Fibroblast of pulmonary artery (primary cell): Measurements from ENCODE around the gene C4orf33.
"Not testable (repeated sequence)": the region's sequence is repeated elsewhere in the genome, so short reads cannot be mapped to it uniquely, and the experiment has no call there.

ENCODE experiments used
- DNase-seq: peaks from one replicate; pipeline ENCODE4 v3.0.0-alpha.2; 2010; ENCODE audit warnings: low read depth
- H3K4me3 ChIP-seq: replicated peaks from 2 replicates; pipeline ENCODE4 v1.5.1; 2011; ENCODE audit warnings: low read depth, mild to moderate bottlenecking, control low read depth, low read length, moderate library complexity
- TF ChIP-seq, protein P1 (sequence below): IDR thresholded peaks from 2 replicates; pipeline ENCODE4 v1.5.1; 2011; ENCODE audit warnings: mild to moderate bottlenecking, control low read depth, low read length, inconsistent platforms; ENCODE audit errors: missing control alignments

C4orf33 gene

GRCh38 chr4:129098531-129099001 is 2.6 kb downstream of the C4orf33 start:
- no peak for DNase-seq
- TF ChIP-seq, protein P1, sequence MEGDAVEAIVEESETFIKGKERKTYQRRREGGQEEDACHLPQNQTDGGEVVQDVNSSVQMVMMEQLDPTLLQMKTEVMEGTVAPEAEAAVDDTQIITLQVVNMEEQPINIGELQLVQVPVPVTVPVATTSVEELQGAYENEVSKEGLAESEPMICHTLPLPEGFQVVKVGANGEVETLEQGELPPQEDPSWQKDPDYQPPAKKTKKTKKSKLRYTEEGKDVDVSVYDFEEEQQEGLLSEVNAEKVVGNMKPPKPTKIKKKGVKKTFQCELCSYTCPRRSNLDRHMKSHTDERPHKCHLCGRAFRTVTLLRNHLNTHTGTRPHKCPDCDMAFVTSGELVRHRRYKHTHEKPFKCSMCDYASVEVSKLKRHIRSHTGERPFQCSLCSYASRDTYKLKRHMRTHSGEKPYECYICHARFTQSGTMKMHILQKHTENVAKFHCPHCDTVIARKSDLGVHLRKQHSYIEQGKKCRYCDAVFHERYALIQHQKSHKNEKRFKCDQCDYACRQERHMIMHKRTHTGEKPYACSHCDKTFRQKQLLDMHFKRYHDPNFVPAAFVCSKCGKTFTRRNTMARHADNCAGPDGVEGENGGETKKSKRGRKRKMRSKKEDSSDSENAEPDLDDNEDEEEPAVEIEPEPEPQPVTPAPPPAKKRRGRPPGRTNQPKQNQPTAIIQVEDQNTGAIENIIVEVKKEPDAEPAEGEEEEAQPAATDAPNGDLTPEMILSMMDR = no peak
- no peak overlapping the region for H3K4me3 ChIP-seq

DNA sequence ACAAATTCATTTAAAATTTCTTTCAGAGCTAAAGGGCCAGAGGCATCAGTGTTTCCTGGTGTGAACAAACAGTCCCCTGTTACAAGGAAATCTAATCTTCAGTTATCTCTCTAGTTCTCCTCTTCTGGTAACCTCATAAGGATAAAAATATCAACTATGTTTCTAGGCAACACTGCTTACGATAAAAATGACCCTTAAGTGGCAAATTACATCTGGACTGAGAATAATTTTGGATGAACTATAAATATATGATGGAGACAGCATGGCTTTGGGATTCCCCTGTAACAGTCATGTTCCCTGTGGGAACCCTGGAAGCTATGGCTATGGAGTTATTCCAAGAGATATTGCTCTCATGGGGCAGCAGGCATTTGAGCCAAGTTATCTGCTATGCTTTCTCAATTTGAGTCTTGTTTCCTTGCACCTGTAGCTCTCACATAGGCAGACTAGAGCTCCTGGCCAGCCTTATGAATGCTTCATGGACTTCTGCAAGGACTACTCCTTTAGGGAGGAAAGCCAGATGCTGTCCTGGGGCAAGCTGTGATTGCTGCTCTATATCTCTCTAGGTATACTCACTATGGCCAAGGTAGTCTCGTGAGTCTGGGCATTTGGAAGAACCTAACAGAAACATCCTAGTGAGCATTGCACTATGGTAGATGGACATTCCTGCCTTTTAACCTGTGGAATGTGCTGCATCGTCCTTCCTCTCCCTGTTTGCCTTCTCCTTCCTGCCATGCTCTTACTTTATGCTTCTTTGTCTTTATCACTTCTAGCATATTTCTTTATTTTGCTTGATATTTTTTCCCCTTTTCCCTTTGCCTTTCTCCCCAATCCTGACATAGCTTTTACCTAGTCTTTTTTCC is 14.2 kb downstream of the C4orf33 start:
- no peak overlapping the region for H3K4me3 ChIP-seq
- no peak for DNase-seq
- TF ChIP-seq, protein P1 = no peak

DNA sequence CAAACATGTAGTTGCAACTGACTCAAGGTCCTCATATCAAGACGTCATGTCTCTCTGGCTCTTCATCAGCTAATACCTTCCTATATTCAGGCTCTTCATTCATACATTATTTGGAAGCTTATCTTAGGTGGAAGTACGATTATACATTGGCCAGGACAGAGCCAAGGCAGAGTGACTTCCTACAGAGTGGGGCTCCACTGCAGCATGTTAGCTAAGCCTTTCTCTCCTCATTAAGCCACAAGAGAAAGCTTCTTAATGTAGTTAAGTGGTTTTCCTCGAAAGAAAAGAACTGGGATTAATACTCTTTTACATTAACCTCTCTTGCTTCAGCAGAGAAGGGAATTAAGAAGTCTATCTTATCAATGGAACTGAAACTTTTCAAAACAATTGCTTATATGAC is 15.0 kb downstream of the C4orf33 start:
- H3K4me3 ChIP-seq = no peak overlapping the region
- DNase-seq = no peak
- TF ChIP-seq, protein P1 = no peak

- H3K4me3 ChIP-seq = no peak overlapping the region
- TF ChIP-seq, protein P1 = no peak
- no peak for DNase-seq
Measured at GRCh38 chr4:129111919-129112318, 16.0 kb downstream of the C4orf33 start.

GRCh38 chr4:129113434-129113833 is 17.5 kb downstream of the C4orf33 start:
- TF ChIP-seq, protein P1 = no peak
- no peak for DNase-seq
- no peak overlapping the region for H3K4me3 ChIP-seq

DNA sequence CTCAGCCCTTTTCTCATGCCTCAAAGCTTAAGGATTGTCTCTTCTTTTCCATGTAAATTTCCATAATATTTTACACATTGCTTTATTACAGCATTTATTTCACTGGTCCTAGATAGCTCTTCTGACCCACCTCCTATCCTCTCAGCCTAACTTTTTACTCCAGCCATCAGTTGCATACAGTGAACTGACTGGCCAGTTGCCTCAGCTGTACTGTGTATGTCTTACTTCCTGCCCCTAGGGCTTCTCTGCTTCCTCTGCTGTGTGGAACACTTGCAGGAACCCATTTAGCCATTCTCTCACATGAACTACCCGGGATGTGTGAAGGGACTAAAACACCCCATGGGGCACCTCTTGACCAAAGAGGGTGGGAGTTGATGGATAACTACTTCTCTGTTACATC is 18.0 kb downstream of the C4orf33 start:
- DNase-seq = no peak
- H3K4me3 ChIP-seq = no peak overlapping the region
- TF ChIP-seq, protein P1 = no peak

DNA sequence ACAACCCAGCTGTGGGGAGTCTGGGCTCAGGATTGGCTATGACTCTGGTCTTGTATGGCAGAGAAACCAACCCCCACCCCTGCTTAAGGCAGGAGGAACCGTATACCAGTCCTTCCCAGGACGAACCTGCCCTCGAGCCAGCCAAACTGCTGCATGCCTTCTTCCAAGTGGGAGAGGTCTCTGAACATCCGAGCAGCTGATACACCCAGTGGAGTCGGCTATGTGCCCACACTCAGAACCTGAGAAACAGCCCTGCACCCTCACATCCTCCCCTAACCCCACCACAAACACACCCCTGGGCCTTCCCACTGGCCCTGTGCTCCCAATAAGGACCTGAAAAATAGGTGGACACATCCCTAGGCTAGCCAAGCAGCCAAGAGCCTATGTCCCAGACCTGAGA is 21.8 kb downstream of the C4orf33 start:
- TF ChIP-seq, protein P1 = no peak
- H3K4me3 ChIP-seq = no peak overlapping the region
- no peak for DNase-seq

GRCh38 chr4:129126614-129127013 is 30.7 kb downstream of the C4orf33 start:
- H3K4me3 ChIP-seq, DNase-seq: not testable (repeated sequence)
